Measurements from ENCODE around the gene CTDP1. TPM values are rescaled to one million over a fixed set of nuclear protein-coding genes. Genes with fewer than 3 reads are reported as not detected.

Gene CTDP1
- total RNA-seq, 4 donors from 2014 or later = 16.7 to 25.3 (median 21.6) TPM

- Histone ChIP-seq H3K27ac (no peak overlapping the region), H3K27me3 (no peaks in the 10 kb centered on the region), H3K36me3 (peaks cover 0 to 98% of the 10 kb centered on the region in 2 donors), H3K9me3 (peaks cover 0 to 17% (median 0%) of the 10 kb centered on the region in 3 donors), H3K4me1 (no peaks in the 10 kb centered on the region), H3K4me3 (no peak overlapping the region)
- WGBS, 2 donors (ENCODE audit: low coverage in 1 of 2) = 92 to 95% methylated on average over 14 to 29 of the region's 38 CpGs
- ATAC-seq = no peak
- TF ChIP-seq CTCF (IDR thresholded peaks at IDR 0.05) (no peak), EP300 (IDR thresholded peaks at IDR 0.05) (no peak), POLR2A (IDR thresholded peaks at IDR 0.05) (no peak), POLR2AphosphoS5 (IDR thresholded peaks at IDR 0.05) (no peak)
Measured at GRCh38 chr18:79733135-79733701, 53.6 kb downstream of the CTDP1 start.

GRCh38 chr18:79733986-79734770 lies 54.6 kb downstream of the CTDP1 start:
- Histone ChIP-seq H3K4me1 (no peaks in the 10 kb centered on the region), H3K27ac (no peak overlapping the region), H3K27me3 (no peaks in the 10 kb centered on the region), H3K4me3 (no peak overlapping the region), H3K9me3 (peaks cover 0 to 17% (median 0%) of the 10 kb centered on the region in 3 donors), H3K36me3 (peaks cover 0 to 98% of the 10 kb centered on the region in 2 donors)
- TF ChIP-seq CTCF (IDR thresholded peaks at IDR 0.05) (no peak), EP300 (IDR thresholded peaks at IDR 0.05) (no peak), POLR2A (IDR thresholded peaks at IDR 0.05) (no peak), POLR2AphosphoS5 (IDR thresholded peaks at IDR 0.05) (no peak)
- WGBS, 2 donors (ENCODE audit: low coverage in 1 of 2) = 73 to 84% methylated on average over 13 to 19 of the region's 33 CpGs
- peak; percentile 66 for ATAC-seq

- Histone ChIP-seq H3K9me3 (peaks cover 0 to 17% (median 0%) of the 10 kb centered on the region in 3 donors), H3K27ac (no peak overlapping the region), H3K36me3 (peaks cover 0 to 95% of the 10 kb centered on the region in 2 donors), H3K4me1 (no peaks in the 10 kb centered on the region), H3K27me3 (no peaks in the 10 kb centered on the region), H3K4me3 (no peak overlapping the region)
- TF ChIP-seq CTCF (IDR thresholded peaks at IDR 0.05) = no peak
- TF ChIP-seq EP300 (IDR thresholded peaks at IDR 0.05) = no peak
- no peak for TF ChIP-seq POLR2AphosphoS5 (IDR thresholded peaks at IDR 0.05)
- no peak for TF ChIP-seq POLR2A (IDR thresholded peaks at IDR 0.05)
- WGBS, 2 donors (ENCODE audit: low coverage in 1 of 2) = 92 to 98% methylated on average over 9 to 16 of the region's 63 CpGs
- ATAC-seq = no peak
Measured at GRCh38 chr18:79735071-79735980, 55.7 kb downstream of the CTDP1 start.

- WGBS, 2 donors (ENCODE audit: low coverage in 1 of 2) = no CpG with 5 or more reads among the region's 25 CpGs
- H3K4me3 ChIP-seq = no peak overlapping the region
- peaks cover 0 to 95% of the 10 kb centered on the region in 2 donors for H3K36me3 ChIP-seq
- no peak for ATAC-seq
- H3K9me3 ChIP-seq = peaks cover 0 to 9% (median 0%) of the 10 kb centered on the region in 3 donors
- H3K27me3 ChIP-seq = no peaks in the 10 kb centered on the region
- TF ChIP-seq CTCF (IDR thresholded peaks at IDR 0.05) (no peak), POLR2AphosphoS5 (IDR thresholded peaks at IDR 0.05) (no peak), EP300 (IDR thresholded peaks at IDR 0.05) (no peak), POLR2A (IDR thresholded peaks at IDR 0.05) (no peak)
- no peaks in the 10 kb centered on the region for H3K4me1 ChIP-seq
- no peak overlapping the region for H3K27ac ChIP-seq
Measured at GRCh38 chr18:79736230-79736629, 56.6 kb downstream of the CTDP1 start.

Measured in gastroesophageal sphincter (tissue), 4 donors.